ENCODE measurements around the gene LTB. TPM values are rescaled to one million over a fixed set of nuclear protein-coding genes. Genes with fewer than 3 reads are reported as not detected.
A peak's percentile ranks its signal among the peaks of the same experiment; 100 is the strongest.

The LTB gene
- total and polyA plus RNA-seq, 2 of the 13 experiments (the other 11 are each of a cell fraction or from before 2014, with no cell fraction given), result 0.09 to 0.22 TPM

DNA sequence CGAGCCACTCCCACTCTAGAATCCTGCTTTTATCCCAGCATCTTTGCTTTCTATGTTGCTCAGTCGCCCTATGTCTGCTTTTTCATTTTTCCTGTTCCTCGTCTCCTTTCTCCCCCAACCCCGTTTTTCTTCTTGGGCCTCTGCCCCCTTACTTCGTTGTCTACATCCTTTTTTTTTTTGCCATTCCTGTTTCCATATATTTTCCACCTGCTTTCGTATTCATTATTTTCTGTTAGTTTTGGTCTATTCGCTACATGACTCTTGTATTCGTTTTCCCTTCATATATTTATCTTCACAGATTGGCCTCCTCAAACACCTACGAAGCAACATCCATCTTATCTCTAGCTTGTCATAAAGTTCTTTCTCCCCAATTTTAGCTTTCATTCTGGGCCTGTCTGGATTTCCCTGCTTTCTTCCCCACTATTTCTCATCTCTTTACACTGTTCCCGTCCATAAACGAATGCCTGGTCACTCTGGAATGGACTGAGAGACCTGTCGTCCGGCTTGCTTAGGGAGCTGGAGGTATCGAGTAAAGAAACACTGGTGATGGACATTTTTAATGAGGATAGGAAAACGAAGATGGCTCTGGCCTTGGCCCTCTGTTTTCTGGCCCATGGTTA lies 39.2 kb upstream of the LTB start (continued):
- no peak for TF ChIP-seq ZMYM4 (CRISPR knock-in tag; IDR thresholded peaks at IDR 0.05)
- TF ChIP-seq JUN (CRISPR knock-in tag; IDR thresholded peaks at IDR 0.05), result no peak
- TF ChIP-seq RAD51 (IDR thresholded peaks at IDR 0.05; ENCODE audit: borderline replicate concordance), result no peak; the same call in 1 of the 2 replicates
- TF ChIP-seq, protein P1, sequence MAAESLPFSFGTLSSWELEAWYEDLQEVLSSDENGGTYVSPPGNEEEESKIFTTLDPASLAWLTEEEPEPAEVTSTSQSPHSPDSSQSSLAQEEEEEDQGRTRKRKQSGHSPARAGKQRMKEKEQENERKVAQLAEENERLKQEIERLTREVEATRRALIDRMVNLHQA (CRISPR knock-in tag; IDR thresholded peaks at IDR 0.05), result no peak
- no peak for TF ChIP-seq ZNF776 (CRISPR knock-in tag; IDR thresholded peaks at IDR 0.05)
- TF ChIP-seq POLR2AphosphoS5 (IDR thresholded peaks at IDR 0.05; ENCODE audit: low read depth, low read length), result no peak
- peak; percentile 5; the same call in 1 of the 2 replicates for TF ChIP-seq ZNF747 (CRISPR knock-in tag; IDR thresholded peaks at IDR 0.05; ENCODE audit: borderline replicate concordance)
- TF ChIP-seq ZNF20 (CRISPR knock-in tag; IDR thresholded peaks at IDR 0.05), result 0 out of 2 replicates have a peak, but pooled peaks have one; percentile 2
- TF ChIP-seq ZNF660 (CRISPR knock-in tag; IDR thresholded peaks at IDR 0.05; ENCODE audit: borderline replicate concordance, low read depth), result no peak
- 0 out of 2 replicates have a peak, but pooled peaks have one; percentile 40 for TF ChIP-seq ISX (CRISPR knock-in tag; conservative IDR thresholded peaks at IDR 0.05)
- TF ChIP-seq ETV5 (CRISPR knock-in tag; IDR thresholded peaks at IDR 0.05; ENCODE audit: borderline replicate concordance), result no peak
- no peak for TF ChIP-seq NR3C1 (CRISPR knock-in tag; IDR thresholded peaks at IDR 0.05)
- TF ChIP-seq TCF12 (IDR thresholded peaks at IDR 0.05), result no peak
- TF ChIP-seq TCF12 (CRISPR knock-in tag; IDR thresholded peaks at IDR 0.05), result no peak
- no peak for TF ChIP-seq SMAD1 (CRISPR knock-in tag; IDR thresholded peaks at IDR 0.05; ENCODE audit: borderline replicate concordance, low read depth)
- TF ChIP-seq ZNF367 (CRISPR knock-in tag; IDR thresholded peaks at IDR 0.05; ENCODE audit: borderline replicate concordance), result no peak
- no peak for TF ChIP-seq ZNF891 (CRISPR knock-in tag; IDR thresholded peaks at IDR 0.05)
- TF ChIP-seq SIN3A (IDR thresholded peaks at IDR 0.05; ENCODE audit: borderline replicate concordance, low read depth, low read length), result no peak
- no peak; the same call in 1 of the 2 replicates for TF ChIP-seq KAT7 (CRISPR knock-in tag; IDR thresholded peaks at IDR 0.05; ENCODE audit: borderline replicate concordance)
- TF ChIP-seq SPEN (CRISPR knock-in tag; IDR thresholded peaks at IDR 0.05; ENCODE audit: low read depth), result no peak
- TF ChIP-seq ZNF264 (CRISPR knock-in tag; IDR thresholded peaks at IDR 0.05), result no peak
- no peak for TF ChIP-seq ELF4 (CRISPR knock-in tag; IDR thresholded peaks at IDR 0.05; ENCODE audit: borderline replicate concordance)
- TF ChIP-seq ZNF549 (CRISPR knock-in tag; IDR thresholded peaks at IDR 0.05), result no peak
- no peak for TF ChIP-seq ZNF773 (CRISPR knock-in tag; IDR thresholded peaks at IDR 0.05; ENCODE audit: borderline replicate concordance)
- no peak for TF ChIP-seq MAF1 (CRISPR knock-in tag; IDR thresholded peaks at IDR 0.05; ENCODE audit: borderline replicate concordance)
- TF ChIP-seq, protein P2, sequence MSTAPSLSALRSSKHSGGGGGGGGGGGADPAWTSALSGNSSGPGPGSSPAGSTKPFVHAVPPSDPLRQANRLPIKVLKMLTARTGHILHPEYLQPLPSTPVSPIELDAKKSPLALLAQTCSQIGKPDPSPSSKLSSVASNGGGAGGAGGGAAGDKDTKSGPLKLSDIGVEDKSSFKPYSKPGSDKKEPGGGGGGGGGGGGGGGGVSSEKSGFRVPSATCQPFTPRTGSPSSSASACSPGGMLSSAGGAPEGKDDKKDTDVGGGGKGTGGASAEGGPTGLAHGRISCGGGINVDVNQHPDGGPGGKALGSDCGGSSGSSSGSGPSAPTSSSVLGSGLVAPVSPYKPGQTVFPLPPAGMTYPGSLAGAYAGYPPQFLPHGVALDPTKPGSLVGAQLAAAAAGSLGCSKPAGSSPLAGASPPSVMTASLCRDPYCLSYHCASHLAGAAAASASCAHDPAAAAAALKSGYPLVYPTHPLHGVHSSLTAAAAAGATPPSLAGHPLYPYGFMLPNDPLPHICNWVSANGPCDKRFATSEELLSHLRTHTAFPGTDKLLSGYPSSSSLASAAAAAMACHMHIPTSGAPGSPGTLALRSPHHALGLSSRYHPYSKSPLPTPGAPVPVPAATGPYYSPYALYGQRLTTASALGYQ (CRISPR knock-in tag; IDR thresholded peaks at IDR 0.05), result 0 out of 2 replicates have a peak, but pooled peaks have one; percentile 28
- TF ChIP-seq, protein P3, sequence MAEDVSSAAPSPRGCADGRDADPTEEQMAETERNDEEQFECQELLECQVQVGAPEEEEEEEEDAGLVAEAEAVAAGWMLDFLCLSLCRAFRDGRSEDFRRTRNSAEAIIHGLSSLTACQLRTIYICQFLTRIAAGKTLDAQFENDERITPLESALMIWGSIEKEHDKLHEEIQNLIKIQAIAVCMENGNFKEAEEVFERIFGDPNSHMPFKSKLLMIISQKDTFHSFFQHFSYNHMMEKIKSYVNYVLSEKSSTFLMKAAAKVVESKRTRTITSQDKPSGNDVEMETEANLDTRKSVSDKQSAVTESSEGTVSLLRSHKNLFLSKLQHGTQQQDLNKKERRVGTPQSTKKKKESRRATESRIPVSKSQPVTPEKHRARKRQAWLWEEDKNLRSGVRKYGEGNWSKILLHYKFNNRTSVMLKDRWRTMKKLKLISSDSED (CRISPR knock-in tag; IDR thresholded peaks at IDR 0.05), result no peak
